ENCODE data around the gene CENPF. TPM values are rescaled to one million over a fixed set of nuclear protein-coding genes. Genes with fewer than 3 reads are reported as not detected.

CENPF gene
- total RNA-seq, 1 donor from 2014 or later, result 62.1 TPM

- Mint-ChIP-seq H3K36me3 (ENCODE audit: insufficient read depth) (peaks cover 26% of the 10 kb centered on the region), H3K4me1 (ENCODE audit: low read depth) (no peaks in the 10 kb centered on the region), H3K4me3 (ENCODE audit: low read depth) (no peak overlapping the region), H3K9me3 (ENCODE audit: low read depth) (no peaks in the 10 kb centered on the region), H3K27me3 (no peaks in the 10 kb centered on the region), H3K27ac (no peak overlapping the region)
- no peak for TF ChIP-seq CTCF (IDR thresholded peaks at IDR 0.05; ENCODE audit: unreplicated experiment)
- no peak for DNase-seq (ENCODE audit: low spot score, unreplicated experiment)
Observed at GRCh38 chr1:214645712-214646111, 42.7 kb downstream of the CENPF start.

GRCh38 chr1:214648801-214649200, 45.8 kb downstream of the CENPF start:
- Mint-ChIP-seq H3K4me3 (ENCODE audit: low read depth) (no peak overlapping the region), H3K27ac (no peak overlapping the region), H3K27me3 (no peaks in the 10 kb centered on the region), H3K4me1 (ENCODE audit: low read depth) (no peaks in the 10 kb centered on the region), H3K9me3 (ENCODE audit: low read depth) (no peaks in the 10 kb centered on the region), H3K36me3 (ENCODE audit: insufficient read depth) (peaks cover 35% of the 10 kb centered on the region)
- no peak for TF ChIP-seq CTCF (IDR thresholded peaks at IDR 0.05; ENCODE audit: unreplicated experiment)
- DNase-seq (ENCODE audit: low spot score, unreplicated experiment), result no peak

GRCh38 chr1:214649607-214650006, 46.6 kb downstream of the CENPF start:
- peaks cover 35% of the 10 kb centered on the region for H3K36me3 Mint-ChIP-seq (ENCODE audit: insufficient read depth)
- no peak for TF ChIP-seq CTCF (IDR thresholded peaks at IDR 0.05; ENCODE audit: unreplicated experiment)

GRCh38 chr1:214650664-214651063, 47.7 kb downstream of the CENPF start:
- H3K27me3 Mint-ChIP-seq, result no peaks in the 10 kb centered on the region

More at GRCh38 chr1:214649607-214650006, 46.6 kb downstream of the CENPF start:
- no peak overlapping the region for H3K27ac Mint-ChIP-seq
- H3K4me1 Mint-ChIP-seq (ENCODE audit: low read depth), result no peaks in the 10 kb centered on the region
- H3K4me3 Mint-ChIP-seq (ENCODE audit: low read depth), result no peak overlapping the region
- H3K27me3 Mint-ChIP-seq, result no peaks in the 10 kb centered on the region
- no peaks in the 10 kb centered on the region for H3K9me3 Mint-ChIP-seq (ENCODE audit: low read depth)
- DNase-seq (ENCODE audit: low spot score, unreplicated experiment), result no peak

GRCh38 chr1:214657299-214657698, 54.3 kb downstream of the CENPF start:
- DNase-seq (ENCODE audit: low spot score, unreplicated experiment), result no peak
- TF ChIP-seq CTCF (IDR thresholded peaks at IDR 0.05; ENCODE audit: unreplicated experiment), result no peak

More at GRCh38 chr1:214650664-214651063, 47.7 kb downstream of the CENPF start:
- Mint-ChIP-seq H3K4me3 (ENCODE audit: low read depth) (no peak overlapping the region), H3K9me3 (ENCODE audit: low read depth) (no peaks in the 10 kb centered on the region), H3K4me1 (ENCODE audit: low read depth) (no peaks in the 10 kb centered on the region), H3K36me3 (ENCODE audit: insufficient read depth) (peaks cover 28% of the 10 kb centered on the region), H3K27ac (no peak overlapping the region)
- no peak for DNase-seq (ENCODE audit: low spot score, unreplicated experiment)
- TF ChIP-seq CTCF (IDR thresholded peaks at IDR 0.05; ENCODE audit: unreplicated experiment), result no peak

More at GRCh38 chr1:214657299-214657698, 54.3 kb downstream of the CENPF start:
- Mint-ChIP-seq H3K4me3 (ENCODE audit: low read depth) (no peak overlapping the region), H3K9me3 (ENCODE audit: low read depth) (no peaks in the 10 kb centered on the region), H3K4me1 (ENCODE audit: low read depth) (no peaks in the 10 kb centered on the region), H3K27me3 (no peaks in the 10 kb centered on the region), H3K27ac (no peak overlapping the region), H3K36me3 (ENCODE audit: insufficient read depth) (peaks cover 18% of the 10 kb centered on the region)
